CD4-positive, alpha-beta T cell treated with Interferon gamma for 1 hour (primary cell): ENCODE data around the gene ACR.

Experiments used
- DNase-seq: peaks from one replicate; pipeline ENCODE4 v3.0.0-alpha.2; 2020

Gene ACR

GRCh38 chr22:50717709-50718351 is 20.2 kb upstream of the ACR start:
- DNase-seq = no peak

GRCh38 chr22:50718352-50718709 is 19.7 kb upstream of the ACR start:
- DNase-seq = no peak

- DNase-seq = no peak
Measured at GRCh38 chr22:50719814-50720300, 18.1 kb upstream of the ACR start.

- DNase-seq = no peak
Measured at GRCh38 chr22:50720301-50721256, 17.4 kb upstream of the ACR start.

- DNase-seq = no peak
Measured at GRCh38 chr22:50721257-50721844, 16.7 kb upstream of the ACR start.

GRCh38 chr22:50722048-50722701 is 15.8 kb upstream of the ACR start:
- no peak for DNase-seq

- no peak for DNase-seq
Measured at GRCh38 chr22:50722716-50723428, 15.1 kb upstream of the ACR start.

GRCh38 chr22:50723991-50724390 is 14.0 kb upstream of the ACR start:
- no peak for DNase-seq

GRCh38 chr22:50724616-50725015 is 13.4 kb upstream of the ACR start:
- no peak for DNase-seq

- no peak for DNase-seq
Measured at GRCh38 chr22:50725597-50725996, 12.4 kb upstream of the ACR start.

- DNase-seq = no peak
Measured at GRCh38 chr22:50726643-50727340, 11.2 kb upstream of the ACR start.

- DNase-seq = no peak
Measured at GRCh38 chr22:50727678-50728522, 10.1 kb upstream of the ACR start.

- no peak for DNase-seq
Measured at GRCh38 chr22:50728523-50728931, 9.5 kb upstream of the ACR start.

- no peak for DNase-seq
Measured at GRCh38 chr22:50729391-50730012, 8.5 kb upstream of the ACR start.

GRCh38 chr22:50730013-50730891 is 7.8 kb upstream of the ACR start:
- DNase-seq = no peak

- DNase-seq = no peak
Measured at GRCh38 chr22:50730941-50731661, 6.9 kb upstream of the ACR start.

- peak; percentile 48 for DNase-seq
Measured at GRCh38 chr22:50731811-50732624, 6.0 kb upstream of the ACR start.

- DNase-seq = no peak
Measured at GRCh38 chr22:50732681-50733080, 5.3 kb upstream of the ACR start.
